ENCODE results near the gene CDK6. TPM values are rescaled to one million over a fixed set of nuclear protein-coding genes. Genes with fewer than 3 reads are reported as not detected.

Gene CDK6
- total and polyA plus RNA-seq, 4 donors, result 1.6 to 66.4 (median 12.1) TPM

DNA sequence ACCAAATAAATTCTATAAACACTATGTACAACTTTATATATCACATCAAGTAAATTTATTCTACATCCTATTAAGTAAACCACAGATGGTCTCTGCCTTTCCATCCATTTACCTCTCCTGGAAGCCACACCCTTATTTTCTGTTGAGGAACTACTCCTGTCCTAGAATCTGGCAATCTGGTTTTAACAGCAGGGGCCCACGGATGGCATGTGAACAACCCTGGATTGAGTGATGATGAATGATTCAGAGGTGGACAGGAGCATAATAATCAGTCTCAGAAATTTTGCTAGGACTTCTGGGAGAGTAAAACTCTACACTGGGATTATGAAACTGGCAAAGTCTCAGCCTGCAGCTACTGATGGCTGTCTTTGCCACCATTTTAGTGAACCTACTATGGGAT is 54.1 kb downstream of the CDK6 start:
- H3K36me3 ChIP-seq (ENCODE audit: control insufficient read depth in 4 of 4, insufficient read depth in 4 of 4, low read length in 4 of 4), result no peaks in the 10 kb centered on the region
- 19 to 48% methylated on average over 1 of the region's 1 CpG for WGBS, 2 donors
- H3K9me3 ChIP-seq (ENCODE audit: control insufficient read depth in 4 of 4, insufficient read depth in 3 of 4, low read length in 3 of 4), result no peaks in the 10 kb centered on the region
- TF ChIP-seq, protein P1, sequence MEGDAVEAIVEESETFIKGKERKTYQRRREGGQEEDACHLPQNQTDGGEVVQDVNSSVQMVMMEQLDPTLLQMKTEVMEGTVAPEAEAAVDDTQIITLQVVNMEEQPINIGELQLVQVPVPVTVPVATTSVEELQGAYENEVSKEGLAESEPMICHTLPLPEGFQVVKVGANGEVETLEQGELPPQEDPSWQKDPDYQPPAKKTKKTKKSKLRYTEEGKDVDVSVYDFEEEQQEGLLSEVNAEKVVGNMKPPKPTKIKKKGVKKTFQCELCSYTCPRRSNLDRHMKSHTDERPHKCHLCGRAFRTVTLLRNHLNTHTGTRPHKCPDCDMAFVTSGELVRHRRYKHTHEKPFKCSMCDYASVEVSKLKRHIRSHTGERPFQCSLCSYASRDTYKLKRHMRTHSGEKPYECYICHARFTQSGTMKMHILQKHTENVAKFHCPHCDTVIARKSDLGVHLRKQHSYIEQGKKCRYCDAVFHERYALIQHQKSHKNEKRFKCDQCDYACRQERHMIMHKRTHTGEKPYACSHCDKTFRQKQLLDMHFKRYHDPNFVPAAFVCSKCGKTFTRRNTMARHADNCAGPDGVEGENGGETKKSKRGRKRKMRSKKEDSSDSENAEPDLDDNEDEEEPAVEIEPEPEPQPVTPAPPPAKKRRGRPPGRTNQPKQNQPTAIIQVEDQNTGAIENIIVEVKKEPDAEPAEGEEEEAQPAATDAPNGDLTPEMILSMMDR (IDR thresholded peaks at IDR 0.05; ENCODE audit: control extremely low read depth, extremely low read depth), result no peak
- DNase-seq (no peak), ATAC-seq (ENCODE audit: insufficient read depth, low FRiP score) (peak; percentile 28)
- H3K4me1 ChIP-seq (ENCODE audit: control insufficient read depth in 5 of 5, insufficient read depth in 5 of 5, low read length in 5 of 5), result peaks cover 3 to 32% (median 17%) of the 10 kb centered on the region in 5 donors
- H3K9ac ChIP-seq (ENCODE audit: insufficient read depth in 1 of 2, low read length in 2 of 2), result no peak overlapping the region
- H3K27ac ChIP-seq (ENCODE audit: low read depth in 1 of 2, low read length in 1 of 2), result peak overlapping the region in 1 of 2 donors; percentile 9
- no peak overlapping the region for H3K4me3 ChIP-seq
- H3K27me3 ChIP-seq (ENCODE audit: control insufficient read depth in 3 of 3, insufficient read depth in 3 of 3, low read length in 2 of 3), result no peaks in the 10 kb centered on the region

- H3K36me3 ChIP-seq (ENCODE audit: control insufficient read depth in 4 of 4, insufficient read depth in 4 of 4, low read length in 4 of 4), result no peaks in the 10 kb centered on the region
- no peaks in the 10 kb centered on the region for H3K9me3 ChIP-seq (ENCODE audit: control insufficient read depth in 4 of 4, insufficient read depth in 3 of 4, low read length in 3 of 4)
- DNase-seq (peak; percentile 80 to 94 (median 91)), ATAC-seq (ENCODE audit: insufficient read depth, low FRiP score) (no peak)
- H3K27ac ChIP-seq (ENCODE audit: low read depth in 1 of 2, low read length in 1 of 2), result peak overlapping the region in 1 of 2 donors; percentile 53
- 16 to 33% methylated on average over 3 of the region's 3 CpGs for WGBS, 2 donors
- TF ChIP-seq, protein P1 (IDR thresholded peaks at IDR 0.05; ENCODE audit: control extremely low read depth, extremely low read depth), result no peak
- H3K4me1 ChIP-seq (ENCODE audit: control insufficient read depth in 5 of 5, insufficient read depth in 5 of 5, low read length in 5 of 5), result peaks cover 2 to 32% (median 17%) of the 10 kb centered on the region in 5 donors
- H3K27me3 ChIP-seq (ENCODE audit: control insufficient read depth in 3 of 3, insufficient read depth in 3 of 3, low read length in 2 of 3), result no peaks in the 10 kb centered on the region
- no peak overlapping the region for H3K4me3 ChIP-seq
- no peak overlapping the region for H3K9ac ChIP-seq (ENCODE audit: insufficient read depth in 1 of 2, low read length in 2 of 2)
Observed at GRCh38 chr7:92781117-92781720, 55.2 kb downstream of the CDK6 start.

DNA sequence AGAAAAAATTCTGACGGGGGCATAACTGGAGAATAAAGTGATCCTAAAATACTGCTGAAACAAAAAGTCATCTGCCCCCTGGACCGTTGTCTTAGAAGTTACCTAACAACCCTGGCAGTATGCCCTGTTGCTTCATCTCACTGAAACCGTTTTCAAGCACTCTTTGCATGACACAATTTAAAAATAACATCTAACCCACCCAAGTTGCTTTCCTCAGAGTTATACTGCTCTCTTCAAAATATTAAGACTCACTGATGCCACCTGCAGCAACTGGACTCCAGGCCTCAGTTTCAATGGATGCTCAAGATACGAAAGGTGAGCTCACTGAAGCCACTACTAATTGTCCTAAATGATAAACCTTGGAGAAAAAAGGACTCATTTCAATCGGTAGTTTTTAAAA is 57.4 kb downstream of the CDK6 start:
- H3K27me3 ChIP-seq (ENCODE audit: control insufficient read depth in 3 of 3, insufficient read depth in 3 of 3, low read length in 2 of 3), result no peaks in the 10 kb centered on the region
- WGBS, 2 donors, result 30 to 39% methylated on average over 5 of the region's 5 CpGs
- H3K4me3 ChIP-seq, result no peak overlapping the region
- H3K9me3 ChIP-seq (ENCODE audit: control insufficient read depth in 4 of 4, insufficient read depth in 3 of 4, low read length in 3 of 4), result no peaks in the 10 kb centered on the region
- no peak overlapping the region for H3K9ac ChIP-seq (ENCODE audit: insufficient read depth in 1 of 2, low read length in 2 of 2)
- no peak overlapping the region for H3K27ac ChIP-seq (ENCODE audit: low read depth in 1 of 2, low read length in 1 of 2)
- H3K36me3 ChIP-seq (ENCODE audit: control insufficient read depth in 4 of 4, insufficient read depth in 4 of 4, low read length in 4 of 4), result peaks cover 0 to 6% (median 2%) of the 10 kb centered on the region in 4 donors
- TF ChIP-seq, protein P1 (IDR thresholded peaks at IDR 0.05; ENCODE audit: control extremely low read depth, extremely low read depth), result no peak
- ATAC-seq (ENCODE audit: insufficient read depth, low FRiP score) (no peak), DNase-seq (peak; percentile 40 to 87 (median 64))
- H3K4me1 ChIP-seq (ENCODE audit: control insufficient read depth in 5 of 5, insufficient read depth in 5 of 5, low read length in 5 of 5), result peaks cover 2 to 23% (median 9%) of the 10 kb centered on the region in 5 donors

Data from lung (tissue), 12 donors.